Small intestine (tissue), 7 donors: ENCODE results near the gene ROCK2. TPM values are rescaled to one million over a fixed set of nuclear protein-coding genes. Genes with fewer than 3 reads are reported as not detected.

ENCODE experiments used
- DNase-seq, 2 donors: peaks; one replicate each; pipeline versions ENCODE4 v3.0.0 to v3.0.0-alpha.2; 2013
- FAIRE-seq: peaks from 2 replicates; lab custom pipeline; 2012; peaks lifted over from hg19 to GRCh38; lab: Jason Lieb, UNC
- H3K27ac ChIP-seq, 3 donors: one replicate each; pipeline ENCODE4 v1.5.1; 2013; ENCODE audit warnings: low read length in 2 of 3, mild to moderate bottlenecking in 2 of 3, control low read depth in 1 of 3, inconsistent platforms in 1 of 3, low read depth in 1 of 3, moderate library complexity in 1 of 3
- H3K27me3 ChIP-seq, 3 donors: one replicate each; pipeline ENCODE4 v1.6.1; 2013; ENCODE audit warnings: low read length in 3 of 3, inconsistent platforms in 1 of 3; ENCODE audit not compliant: control insufficient read depth in 3 of 3, insufficient read depth in 3 of 3
- H3K36me3 ChIP-seq, 3 donors: one replicate each; pipeline ENCODE4 v1.6.1; 2013; ENCODE audit warnings: low read length in 3 of 3, inconsistent platforms in 1 of 3, low read depth in 1 of 3, mild to moderate bottlenecking in 1 of 3, moderate library complexity in 1 of 3; ENCODE audit not compliant: control insufficient read depth in 3 of 3, insufficient read depth in 2 of 3
- H3K4me1 ChIP-seq, 3 donors: one replicate each; pipeline ENCODE4 v1.6.1; 2013; ENCODE audit warnings: low read length in 2 of 3, inconsistent platforms in 1 of 3, low read depth in 1 of 3, mild to moderate bottlenecking in 1 of 3, moderate library complexity in 1 of 3; ENCODE audit not compliant: control insufficient read depth in 3 of 3, insufficient read depth in 2 of 3
- H3K4me3 ChIP-seq, 3 donors: one replicate each; pipeline ENCODE4 v1.5.1; 2013; ENCODE audit warnings: low read length in 3 of 3, control low read depth in 1 of 3, inconsistent platforms in 1 of 3, low read depth in 1 of 3, mild to moderate bottlenecking in 1 of 3, moderate library complexity in 1 of 3
- H3K9me3 ChIP-seq, 2 donors: one replicate each; pipeline ENCODE4 v1.6.1; 2013; ENCODE audit warnings: low read depth in 1 of 2, low read length in 1 of 2; ENCODE audit not compliant: control insufficient read depth in 2 of 2, insufficient read depth in 1 of 2
- WGBS, 3 donors: extraction: QIAGEN DNeasy Blood & Tissue Kit; methylation state at CpG; one replicate each; pipeline ENCODE4 v1.1.7; 2013; 5-methylcytosine and 5-hydroxymethylcytosine counted together
- polyA plus RNA-seq, 4 donors: library from polyadenylated mRNA; stranded (reverse) in 3 of 4; unstranded in 1 of 4; fragments of 200-250 nt in 3 of 4; fragments of 120-200 nt in 1 of 4; gene quantifications; one replicate each; pipeline versions ENCODE4 v1.2.1 to v1.2.3, GENCODE V29; 2013
- donor health status: healthy with polysubstance abuse.
- donor health status: control.
- donor health status: control.
- donor health status: Bipolar disorder and iron deficiency.
- donor health status: healthy.

ROCK2 gene
- polyA plus RNA-seq, 4 donors: 12.0 to 53.2 (median 16.0) TPM

DNA sequence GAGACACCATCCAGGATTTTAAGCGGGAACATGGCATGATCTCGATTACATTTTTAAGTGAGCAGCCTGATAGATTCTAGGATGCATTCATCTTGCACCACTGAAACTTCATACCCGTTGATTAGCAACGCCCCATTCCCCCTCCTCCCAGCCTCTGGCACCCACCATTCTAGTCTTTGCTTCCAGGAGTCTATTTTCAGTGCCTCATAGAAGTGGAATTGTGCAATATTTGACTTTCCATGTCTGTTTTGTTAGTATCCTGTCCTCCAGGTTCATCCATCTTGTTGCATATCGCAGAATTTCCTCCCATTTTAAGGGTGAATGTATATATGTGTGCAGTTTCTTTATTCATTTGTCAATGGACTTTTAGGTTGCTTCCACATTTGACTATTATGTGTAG lies 210.1 kb downstream of the ROCK2 start:
- Histone ChIP-seq H3K9me3 (no peaks in the 10 kb centered on the region), H3K27ac (no peak overlapping the region), H3K36me3 (no peaks in the 10 kb centered on the region), H3K27me3 (peaks cover 0 to 13% (median 0%) of the 10 kb centered on the region in 3 donors), H3K4me3 (no peak overlapping the region), H3K4me1 (peaks cover 0 to 27% (median 0%) of the 10 kb centered on the region in 3 donors)
- 80 to 85% (median 83%) methylated on average over 5 of the region's 5 CpGs for whole genome bisulfite sequencing, 3 donors
- FAIRE-seq (no peak), DNase-seq (no peak)

DNA sequence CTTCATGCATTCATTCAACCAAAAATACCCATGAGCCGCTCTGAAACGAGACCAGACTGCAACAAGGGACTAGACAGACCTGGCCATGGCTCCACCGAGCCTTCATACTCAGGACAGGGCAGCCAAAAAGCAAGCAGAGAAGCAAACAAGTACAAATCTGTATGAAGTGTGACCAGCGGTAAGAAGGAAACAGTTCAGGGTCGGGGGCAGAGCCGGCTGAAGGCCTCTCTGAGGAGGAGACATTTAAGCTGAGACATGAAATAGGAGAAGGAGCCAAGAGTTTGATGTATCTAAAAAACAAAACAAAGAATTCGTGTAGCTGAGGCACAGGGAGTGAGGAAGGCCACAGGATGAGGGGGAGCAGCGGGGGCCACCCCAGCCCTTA lies 210.5 kb downstream of the ROCK2 start:
- H3K36me3 ChIP-seq: no peaks in the 10 kb centered on the region
- H3K4me1 ChIP-seq: peaks cover 0 to 27% (median 0%) of the 10 kb centered on the region in 3 donors
- H3K27me3 ChIP-seq: peaks cover 0 to 13% (median 0%) of the 10 kb centered on the region in 3 donors
- FAIRE-seq: no peak
- H3K27ac ChIP-seq: no peak overlapping the region
- 47 to 58% (median 55%) methylated on average over 8 of the region's 8 CpGs for WGBS, 3 donors
- DNase-seq: no peak
- no peaks in the 10 kb centered on the region for H3K9me3 ChIP-seq
- H3K4me3 ChIP-seq: no peak overlapping the region

DNA sequence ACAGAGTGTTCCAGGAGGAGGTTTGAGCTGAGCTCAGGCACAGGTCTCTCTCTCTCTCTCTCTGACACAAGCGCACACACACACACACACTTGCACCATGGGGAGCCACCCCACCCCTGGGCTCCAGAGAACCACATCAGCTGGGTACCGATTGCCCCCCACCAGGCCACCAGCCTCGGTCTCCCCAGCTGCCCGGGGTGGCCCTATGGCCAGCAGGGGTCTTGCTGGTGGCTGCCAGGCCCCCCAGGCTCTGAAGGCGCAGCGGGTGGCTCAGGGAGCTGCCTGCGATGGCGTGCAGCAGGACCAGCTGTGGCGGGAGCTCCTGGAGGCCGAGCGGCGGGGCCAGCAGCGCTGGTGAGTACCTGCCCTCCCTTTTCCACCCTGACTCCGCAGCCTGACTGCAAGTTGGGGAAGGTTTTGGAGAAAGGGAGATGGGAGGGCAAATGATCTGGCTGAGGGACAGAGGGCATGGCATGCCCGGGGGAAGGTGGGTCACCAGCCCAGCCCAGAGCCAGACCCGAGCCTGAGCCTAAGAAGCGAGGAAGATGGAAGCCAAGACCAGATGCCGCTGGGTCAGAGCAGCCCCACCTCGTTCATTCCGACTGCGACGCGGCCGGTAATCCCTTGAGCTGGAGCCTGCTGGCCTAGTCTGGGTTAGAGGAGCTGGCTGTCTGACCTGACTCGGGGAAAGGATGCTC lies 211.0 kb downstream of the ROCK2 start:
- H3K27me3 ChIP-seq: peaks cover 0 to 13% (median 0%) of the 10 kb centered on the region in 3 donors
- no peaks in the 10 kb centered on the region for H3K36me3 ChIP-seq
- DNase-seq: peak in 1 of 2 donors; percentile 47
- H3K4me3 ChIP-seq: peak overlapping the region in 2 of 3 donors; percentile 52 to 55
- peaks cover 0 to 27% (median 0%) of the 10 kb centered on the region in 3 donors for H3K4me1 ChIP-seq
- FAIRE-seq: no peak
- 6 to 28% (median 15%) methylated on average over 25 of the region's 25 CpGs for WGBS, 3 donors
- H3K9me3 ChIP-seq: no peaks in the 10 kb centered on the region
- H3K27ac ChIP-seq: no peak overlapping the region

DNA sequence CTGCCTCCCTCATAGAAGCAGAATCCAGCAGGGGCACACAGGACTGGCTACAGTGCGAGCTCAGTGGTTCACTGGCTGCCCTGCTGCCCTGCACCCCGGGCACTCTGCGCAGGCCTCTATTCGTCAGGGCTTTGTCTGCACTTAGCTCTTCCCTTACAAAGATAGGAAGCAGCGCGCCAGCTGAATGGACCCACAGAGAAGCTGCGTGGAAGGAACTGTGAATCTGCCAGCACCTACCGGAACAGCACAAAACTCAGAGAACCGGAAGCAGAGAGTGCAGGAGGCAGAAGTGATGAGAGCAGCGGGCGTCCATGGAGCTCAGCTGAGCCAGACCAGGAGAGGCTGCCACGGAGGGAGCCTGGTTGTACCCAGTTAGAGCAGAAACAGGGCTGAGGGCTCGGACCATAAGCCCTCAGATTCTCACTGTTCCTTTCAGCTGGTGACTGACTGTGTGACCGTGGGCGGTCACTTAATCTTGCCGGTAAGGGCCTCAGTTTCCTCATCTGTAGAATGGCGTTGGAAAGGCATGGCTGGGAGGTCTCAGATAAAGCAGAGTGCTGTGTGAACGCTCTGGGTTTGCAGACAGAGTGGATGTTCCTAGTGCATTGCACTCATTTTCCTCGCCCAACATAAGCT lies 212.3 kb downstream of the ROCK2 start:
- Histone ChIP-seq H3K36me3 (no peaks in the 10 kb centered on the region), H3K4me3 (peak overlapping the region in 1 of 3 donors; percentile 55), H3K4me1 (peaks cover 0 to 27% (median 0%) of the 10 kb centered on the region in 3 donors), H3K9me3 (no peaks in the 10 kb centered on the region), H3K27ac (no peak overlapping the region), H3K27me3 (peaks cover 0 to 13% (median 0%) of the 10 kb centered on the region in 3 donors)
- DNase-seq (no peak), FAIRE-seq (no peak)
- WGBS, 3 donors: 74 to 80% (median 75%) methylated on average over 18 to 19 of the region's 19 CpGs

DNA sequence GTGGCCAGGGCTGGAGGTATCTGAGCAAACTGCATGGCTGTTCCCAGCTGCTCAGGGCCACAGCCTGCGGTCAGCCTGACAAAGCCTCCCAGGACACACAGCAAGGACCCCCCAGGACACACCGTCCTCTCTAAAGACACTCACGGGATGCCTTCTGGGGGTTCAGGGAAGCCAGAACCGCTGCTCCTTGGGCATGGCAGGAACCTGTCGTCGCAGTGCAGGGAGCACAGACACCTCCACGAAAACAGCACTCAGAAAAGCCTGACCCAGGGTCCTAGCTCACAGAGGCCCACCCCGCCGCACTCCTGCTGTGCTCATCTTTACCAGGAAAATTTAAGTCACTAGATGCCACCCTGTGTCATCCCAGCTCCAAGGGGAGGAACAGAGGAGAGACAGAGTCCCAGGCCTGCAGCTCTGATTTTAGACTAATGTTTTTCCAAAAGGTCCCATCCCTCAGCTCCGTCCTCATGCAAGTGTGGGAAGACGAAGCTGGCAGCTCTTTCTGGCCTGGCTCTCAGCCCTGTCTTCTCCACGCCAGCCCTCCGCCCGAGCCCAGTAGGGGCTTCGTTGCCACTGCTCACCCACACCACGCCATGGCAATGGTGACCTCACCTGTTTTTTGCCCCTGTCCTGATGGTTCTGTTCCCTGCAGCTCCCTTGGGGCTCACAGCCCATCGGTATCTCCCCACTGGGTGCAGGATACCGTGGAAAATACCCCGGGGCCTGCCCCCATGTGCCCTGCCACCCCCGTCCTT lies 213.1 kb downstream of the ROCK2 start:
- peaks cover 0 to 11% (median 0%) of the 10 kb centered on the region in 3 donors for H3K27me3 ChIP-seq
- peaks cover 0 to 27% (median 0%) of the 10 kb centered on the region in 3 donors for H3K4me1 ChIP-seq
- no peak overlapping the region for H3K4me3 ChIP-seq
- FAIRE-seq (no peak), DNase-seq (no peak)
- H3K27ac ChIP-seq: no peak overlapping the region
- H3K36me3 ChIP-seq: no peaks in the 10 kb centered on the region
- whole genome bisulfite sequencing, 3 donors: 88 to 90% (median 90%) methylated on average over 20 of the region's 20 CpGs
- no peaks in the 10 kb centered on the region for H3K9me3 ChIP-seq

Other genes starting within 250 kb of the ROCK2 start
- gene SLC66A3, start 189.2 kb downstream of the ROCK2 start, polyA plus RNA-seq: 10 to 100 TPM in 3 of 4 donors, 1 to 10 TPM in 1; 2.5 to 14.9 (median 13.5) TPM
- 10 to 100 TPM in 1 of 4 donors, 1 to 10 TPM in 3; 4.6 to 15.3 (median 5.7) TPM for gene E2F6, start 121.5 kb upstream of the ROCK2 start, polyA plus RNA-seq
- 1 to 10 TPM in 2 of 4 donors, under 1 TPM in 1, not detected in 1; 0.76 to 1.8 (median 1.4) TPM for gene GREB1, start 189.4 kb upstream of the ROCK2 start, polyA plus RNA-seq